NB4 (cell line): ENCODE results near the gene FRMD4B.

Experiments
- CTCF ChIP-seq: IDR thresholded peaks from one replicate; pipeline ENCODE4 v1.5.1; 2012; ENCODE audit warnings: low read depth, low read length
- POLR2A ChIP-seq: IDR thresholded peaks from 2 replicates; pipeline ENCODE4 v1.6.1; 2011; ENCODE audit warnings: mild to moderate bottlenecking; ENCODE audit not compliant: insufficient read length; ENCODE audit errors: extremely low read depth

- TF ChIP-seq POLR2A (no peak), CTCF (no peak)
Observed at GRCh38 chr3:69367586-69367985, 18.3 kb downstream of the FRMD4B start.
